Duodenal mucosa (tissue), 2 donors: ENCODE results near the gene NR4A3.

ENCODE experiments used
- H3K27ac ChIP-seq: one replicate; pipeline ENCODE4 v1.7.0; 2013; ENCODE audit warnings: low read depth, low read length
- H3K27me3 ChIP-seq, 2 donors: one replicate each; pipeline ENCODE4 v1.7.0; 2013; ENCODE audit warnings: low read length in 2 of 2, control low read depth in 1 of 2; ENCODE audit not compliant: insufficient read depth in 2 of 2, control insufficient read depth in 1 of 2
- H3K36me3 ChIP-seq, 2 donors: one replicate each; pipeline ENCODE4 v1.7.0; 2013; ENCODE audit warnings: low read length in 2 of 2, control low read depth in 1 of 2; ENCODE audit not compliant: insufficient read depth in 2 of 2, control insufficient read depth in 1 of 2
- H3K4me1 ChIP-seq, 2 donors: one replicate each; pipeline ENCODE4 v1.7.0; 2013; ENCODE audit warnings: low read length in 2 of 2, control low read depth in 1 of 2; ENCODE audit not compliant: insufficient read depth in 2 of 2, control insufficient read depth in 1 of 2
- H3K4me3 ChIP-seq, 2 donors: one replicate each; pipeline ENCODE4 v1.7.0; 2013; ENCODE audit warnings: low read length in 2 of 2, low read depth in 1 of 2
- H3K9ac ChIP-seq, 2 donors: one replicate each; pipeline ENCODE4 v1.7.0; 2013; ENCODE audit warnings: low read length in 2 of 2, low read depth in 1 of 2
- H3K9me3 ChIP-seq, 2 donors: one replicate each; pipeline ENCODE4 v1.7.0; 2013; ENCODE audit warnings: low read length in 2 of 2, control low read depth in 1 of 2; ENCODE audit not compliant: control insufficient read depth in 1 of 2

Gene NR4A3

GRCh38 chr9:99833735-99834134 is 12.1 kb downstream of the NR4A3 start:
- H3K27ac ChIP-seq: no peak overlapping the region
- no peak overlapping the region for H3K4me3 ChIP-seq
- H3K36me3 ChIP-seq: no peaks in the 10 kb centered on the region
- no peaks in the 10 kb centered on the region for H3K4me1 ChIP-seq
- peaks cover 13 to 26% of the 10 kb centered on the region in 2 donors for H3K27me3 ChIP-seq
- H3K9me3 ChIP-seq: no peaks in the 10 kb centered on the region
- no peak overlapping the region for H3K9ac ChIP-seq

GRCh38 chr9:99834474-99834873 is 12.8 kb downstream of the NR4A3 start:
- no peak overlapping the region for H3K9ac ChIP-seq
- peaks cover 13 to 20% of the 10 kb centered on the region in 2 donors for H3K27me3 ChIP-seq
- no peaks in the 10 kb centered on the region for H3K36me3 ChIP-seq
- H3K4me1 ChIP-seq: no peaks in the 10 kb centered on the region
- H3K4me3 ChIP-seq: no peak overlapping the region
- H3K27ac ChIP-seq: no peak overlapping the region
- no peaks in the 10 kb centered on the region for H3K9me3 ChIP-seq

GRCh38 chr9:99835142-99835541 is 13.5 kb downstream of the NR4A3 start:
- Histone ChIP-seq H3K27ac (no peak overlapping the region), H3K27me3 (peaks cover 9 to 13% of the 10 kb centered on the region in 2 donors), H3K9me3 (no peaks in the 10 kb centered on the region), H3K4me1 (no peaks in the 10 kb centered on the region), H3K9ac (no peak overlapping the region), H3K36me3 (no peaks in the 10 kb centered on the region), H3K4me3 (no peak overlapping the region)

GRCh38 chr9:99835581-99835980 is 13.9 kb downstream of the NR4A3 start:
- Histone ChIP-seq H3K36me3 (no peaks in the 10 kb centered on the region), H3K9ac (no peak overlapping the region), H3K4me1 (no peaks in the 10 kb centered on the region), H3K27ac (no peak overlapping the region), H3K27me3 (peaks cover 9% of the 10 kb centered on the region in 2 donors), H3K9me3 (no peaks in the 10 kb centered on the region), H3K4me3 (no peak overlapping the region)

- Histone ChIP-seq H3K27me3 (no peaks in the 10 kb centered on the region), H3K9me3 (no peaks in the 10 kb centered on the region)
Measured at GRCh38 chr9:99840072-99840471, 18.4 kb downstream of the NR4A3 start.

GRCh38 chr9:99845063-99845462 is 23.4 kb downstream of the NR4A3 start:
- no peaks in the 10 kb centered on the region for H3K36me3 ChIP-seq
- H3K4me1 ChIP-seq: peaks cover 5 to 6% of the 10 kb centered on the region in 2 donors
- no peaks in the 10 kb centered on the region for H3K27me3 ChIP-seq
- no peak overlapping the region for H3K9ac ChIP-seq
- no peaks in the 10 kb centered on the region for H3K9me3 ChIP-seq
- no peak overlapping the region for H3K4me3 ChIP-seq
- H3K27ac ChIP-seq: no peak overlapping the region

More at GRCh38 chr9:99840072-99840471, 18.4 kb downstream of the NR4A3 start:
- no peak overlapping the region for H3K9ac ChIP-seq
- H3K27ac ChIP-seq: no peak overlapping the region
- no peaks in the 10 kb centered on the region for H3K4me1 ChIP-seq
- H3K4me3 ChIP-seq: no peak overlapping the region
- no peaks in the 10 kb centered on the region for H3K36me3 ChIP-seq

- H3K36me3 ChIP-seq: no peaks in the 10 kb centered on the region
- H3K9me3 ChIP-seq: no peaks in the 10 kb centered on the region
- H3K9ac ChIP-seq: no peak overlapping the region
- no peak overlapping the region for H3K4me3 ChIP-seq
- no peaks in the 10 kb centered on the region for H3K27me3 ChIP-seq
- H3K27ac ChIP-seq: no peak overlapping the region
- H3K4me1 ChIP-seq: peaks cover 23 to 25% of the 10 kb centered on the region in 2 donors
Measured at GRCh38 chr9:99848447-99848846, 26.8 kb downstream of the NR4A3 start.

- Histone ChIP-seq H3K4me3 (no peak overlapping the region), H3K27me3 (no peaks in the 10 kb centered on the region), H3K9ac (no peak overlapping the region), H3K4me1 (peaks cover 23 to 25% of the 10 kb centered on the region in 2 donors), H3K27ac (no peak overlapping the region), H3K9me3 (no peaks in the 10 kb centered on the region), H3K36me3 (no peaks in the 10 kb centered on the region)
Measured at GRCh38 chr9:99850736-99851499, 29.2 kb downstream of the NR4A3 start.

GRCh38 chr9:99851500-99851822 is 29.8 kb downstream of the NR4A3 start:
- Histone ChIP-seq H3K4me1 (peaks cover 23 to 25% of the 10 kb centered on the region in 2 donors), H3K27ac (no peak overlapping the region), H3K4me3 (no peak overlapping the region), H3K9me3 (no peaks in the 10 kb centered on the region), H3K27me3 (no peaks in the 10 kb centered on the region), H3K36me3 (no peaks in the 10 kb centered on the region), H3K9ac (no peak overlapping the region)

DNA sequence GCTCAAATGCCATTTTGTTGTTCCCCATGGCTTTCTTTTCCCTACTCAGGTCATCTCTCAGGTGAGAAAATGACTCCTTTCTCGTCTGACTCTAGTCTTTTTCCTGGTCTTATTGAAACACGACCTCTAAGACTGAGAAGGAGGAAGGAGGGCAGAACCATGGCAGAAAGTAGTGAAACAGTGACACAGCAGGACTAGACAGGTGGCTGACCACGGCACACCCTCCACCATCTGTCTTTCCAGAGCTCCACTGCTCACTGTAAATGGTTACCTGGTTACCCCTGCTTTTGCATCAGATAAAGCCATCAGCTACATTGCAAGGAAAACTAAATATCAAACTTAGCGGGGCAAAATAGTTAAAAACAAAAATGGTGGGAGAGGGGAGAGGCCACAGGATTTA is 30.9 kb downstream of the NR4A3 start:
- Histone ChIP-seq H3K36me3 (no peaks in the 10 kb centered on the region), H3K27me3 (no peaks in the 10 kb centered on the region), H3K4me3 (no peak overlapping the region), H3K27ac (no peak overlapping the region), H3K9me3 (no peaks in the 10 kb centered on the region), H3K9ac (no peak overlapping the region), H3K4me1 (peaks cover 23 to 25% of the 10 kb centered on the region in 2 donors)
